Activated naive CD4-positive, alpha-beta T cell treated with anti-CD3 and anti-CD28 coated beads, Interleukin-2, amount 10 ng/mL, durations not matched to agents 7 days and 5 days (primary cell): ENCODE measurements around the gene PIK3AP1.
"Not testable (repeated sequence)": the region's sequence is repeated elsewhere in the genome, so short reads cannot be mapped to it uniquely, and the experiment has no call there.

Source experiments
- CTCF ChIA-PET: fragments of 350-600 bp; sonication (Branson Sonifier 250); formaldehyde crosslinking; loops from one replicate; lab custom pipeline; 2021; ENCODE audit warnings: antibody characterized with exemption; lab: Charles Lee
- DNase-seq: peaks from one replicate; pipeline ENCODE4 v3.0.0-alpha.2; 2020
- H3K27ac Mint-ChIP-seq: one replicate; pipeline ENCODE4 v1.8.0; 2021; ENCODE audit warnings: mild to moderate bottlenecking, moderate library complexity, mixed read lengths
- H3K27me3 Mint-ChIP-seq: one replicate; pipeline ENCODE4 v1.8.0; 2021; ENCODE audit warnings: mild to moderate bottlenecking, mixed read lengths
- H3K36me3 Mint-ChIP-seq: one replicate; pipeline ENCODE4 v1.8.0; 2021; ENCODE audit warnings: mixed read lengths
- H3K4me1 Mint-ChIP-seq: one replicate; pipeline ENCODE4 v1.8.0; 2021; ENCODE audit warnings: mixed read lengths
- H3K4me3 Mint-ChIP-seq: one replicate; pipeline ENCODE4 v1.8.0; 2021; ENCODE audit warnings: mild to moderate bottlenecking, moderate library complexity, mixed read lengths
- H3K9me3 Mint-ChIP-seq: one replicate; pipeline ENCODE4 v1.8.0; 2021; ENCODE audit warnings: mixed read lengths

Gene PIK3AP1

DNA sequence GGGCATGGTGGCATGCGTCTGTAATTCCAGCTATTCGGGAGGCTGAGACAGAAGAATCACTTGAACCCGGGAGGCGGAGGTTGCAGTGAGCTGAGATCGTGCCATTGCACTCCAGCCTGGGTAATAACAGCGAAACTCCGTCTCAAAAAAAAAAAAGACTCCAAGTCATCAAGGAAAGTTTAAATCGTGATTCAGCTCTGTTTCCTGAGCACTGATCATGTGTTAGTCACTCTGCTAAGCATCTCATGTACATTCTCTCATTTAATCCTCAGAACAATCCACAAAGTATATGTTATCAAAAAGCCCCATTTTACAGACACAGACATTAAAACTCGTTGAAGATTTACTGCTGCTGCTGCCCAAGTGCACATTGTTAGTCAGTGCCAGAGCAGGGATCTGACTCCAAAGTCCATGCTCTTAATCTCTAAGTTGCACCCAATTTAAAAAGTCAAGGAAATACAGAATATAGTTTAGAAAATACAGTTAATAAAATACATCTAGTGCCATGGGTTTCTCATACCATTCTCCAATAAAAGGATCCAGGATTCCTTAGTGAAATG, 6.2 kb downstream of the PIK3AP1 start:
- Mint-ChIP-seq H3K4me3 (no peak overlapping the region), H3K36me3 (no peaks in the 10 kb centered on the region), H3K27ac (no peak overlapping the region), H3K9me3 (no peaks in the 10 kb centered on the region), H3K4me1 (peaks cover 3% of the 10 kb centered on the region), H3K27me3 (peaks cover 14% of the 10 kb centered on the region)
- DNase-seq: no peak
- CTCF ChIA-PET: no interaction called here

DNA sequence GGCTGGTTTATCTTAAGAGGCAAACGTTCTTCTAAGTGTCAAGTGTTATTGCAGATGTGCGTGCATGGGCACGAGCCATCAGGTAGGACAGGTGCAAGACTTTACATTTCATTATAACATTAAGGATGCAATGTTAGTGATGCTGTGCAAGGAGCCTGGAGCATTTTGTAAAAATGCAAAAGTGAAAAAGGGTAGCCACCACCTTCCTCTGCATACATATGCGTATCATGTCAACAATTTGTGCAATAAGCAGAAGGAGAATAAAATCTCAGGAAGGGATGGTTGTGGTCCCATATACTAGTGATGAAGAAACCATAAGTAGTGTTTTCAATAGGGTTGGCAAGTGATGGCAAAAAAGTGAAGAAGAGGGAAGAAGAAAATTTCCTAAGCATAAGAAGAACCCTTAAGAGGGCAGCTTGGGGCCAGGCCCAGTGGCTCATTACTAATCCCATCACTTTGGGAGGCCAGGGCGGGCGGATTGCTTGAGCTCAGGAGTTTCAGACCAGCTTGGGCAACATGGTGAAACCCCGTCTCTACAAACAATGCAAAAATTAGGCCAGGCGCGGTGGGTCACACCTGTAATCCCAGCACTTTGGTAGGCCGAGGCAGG, 7.5 kb downstream of the PIK3AP1 start:
- CTCF ChIA-PET: no interaction called here
- peaks cover 6% of the 10 kb centered on the region for H3K27me3 Mint-ChIP-seq
- DNase-seq: no peak
- no peak overlapping the region for H3K27ac Mint-ChIP-seq
- no peaks in the 10 kb centered on the region for H3K9me3 Mint-ChIP-seq
- H3K4me3 Mint-ChIP-seq: no peak overlapping the region
- peaks cover 3% of the 10 kb centered on the region for H3K4me1 Mint-ChIP-seq
- H3K36me3 Mint-ChIP-seq: no peaks in the 10 kb centered on the region

DNA sequence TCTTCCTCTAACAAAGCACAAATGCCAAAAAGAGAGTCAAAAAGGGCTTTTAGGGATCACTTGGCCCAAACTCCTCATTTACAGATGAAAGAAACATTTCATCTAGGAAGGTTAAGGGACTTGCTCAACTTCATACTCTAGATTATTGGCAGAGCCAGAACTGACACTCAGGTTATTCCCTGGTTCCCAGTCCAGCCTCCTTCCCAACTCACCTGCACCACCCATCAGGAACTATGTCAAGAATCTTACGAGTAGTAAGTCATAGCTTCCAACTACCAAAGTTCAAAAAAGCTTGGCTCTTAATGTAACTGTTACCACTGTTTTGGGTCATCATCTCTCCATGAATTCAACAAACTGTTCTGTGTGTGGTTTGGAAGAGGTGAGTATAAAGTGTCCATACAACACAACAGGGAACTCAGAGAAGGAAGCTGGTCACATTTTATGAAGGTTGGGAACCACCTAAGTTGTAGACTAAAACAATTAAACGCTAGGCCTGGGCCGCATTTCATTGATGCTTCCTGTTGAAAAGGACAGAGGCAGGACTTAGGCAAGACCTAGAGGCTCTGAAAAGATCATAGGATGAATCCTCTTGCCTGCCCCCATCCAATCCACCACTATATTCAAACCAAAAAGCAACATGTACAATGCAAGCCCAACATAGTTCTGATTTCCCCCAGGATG, 9.1 kb downstream of the PIK3AP1 start:
- Mint-ChIP-seq H3K4me3 (no peak overlapping the region), H3K9me3 (no peaks in the 10 kb centered on the region), H3K4me1 (no peaks in the 10 kb centered on the region), H3K27ac (no peak overlapping the region), H3K36me3 (no peaks in the 10 kb centered on the region), H3K27me3 (peaks cover 6% of the 10 kb centered on the region)
- CTCF ChIA-PET: interaction anchor here (0.6 kb wide), 1 partner anchor 314 kb away, joined by 4 read pairs; no protein-coding TSS in a partner anchor
- DNase-seq: no peak

DNA sequence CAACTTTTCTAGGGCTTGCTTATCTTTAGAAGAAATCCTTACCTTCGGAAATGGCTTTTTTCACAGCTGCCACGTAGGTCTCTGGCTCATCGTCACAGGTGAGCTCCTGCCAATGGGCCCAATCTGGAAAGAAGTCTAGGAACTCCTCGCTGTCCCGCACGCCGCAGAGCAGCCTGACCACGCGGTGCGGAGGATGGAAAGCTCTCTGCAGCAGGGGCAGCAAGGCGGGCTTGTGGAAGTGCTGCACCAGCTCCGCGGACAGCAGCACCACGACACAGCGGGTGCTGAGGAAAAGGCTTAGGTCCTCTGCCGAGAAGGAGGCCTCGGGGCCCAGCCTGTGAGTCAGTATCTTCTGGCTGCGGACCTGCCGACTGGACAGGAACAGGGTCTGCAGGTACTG, 10.8 kb downstream of the PIK3AP1 start:
- Mint-ChIP-seq H3K27ac (no peak overlapping the region), H3K4me1 (no peaks in the 10 kb centered on the region), H3K36me3 (no peaks in the 10 kb centered on the region), H3K4me3 (no peak overlapping the region), H3K27me3 (peaks cover 6% of the 10 kb centered on the region), H3K9me3 (no peaks in the 10 kb centered on the region)
- CTCF ChIA-PET: no interaction called here
- no peak for DNase-seq

DNA sequence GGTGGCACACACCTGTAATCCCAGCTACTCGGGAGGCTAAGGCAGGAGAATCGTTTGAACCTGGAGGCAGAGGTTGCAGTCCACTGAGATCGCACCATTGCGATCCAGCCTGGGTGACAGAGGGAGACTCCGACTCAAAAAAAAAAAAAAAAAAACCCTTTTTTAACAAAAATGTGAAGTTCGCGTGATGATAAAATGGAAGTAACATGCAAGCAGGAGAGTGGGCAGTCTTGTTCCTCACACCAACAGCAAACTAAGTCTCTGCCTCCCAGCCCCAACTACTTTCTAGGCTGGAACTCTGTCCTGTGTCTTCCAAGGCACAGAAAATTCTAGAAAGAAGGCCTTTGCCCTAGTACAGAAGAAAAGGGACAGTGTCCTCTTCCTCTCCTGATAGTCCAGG, 11.3 kb downstream of the PIK3AP1 start:
- no peak overlapping the region for H3K27ac Mint-ChIP-seq
- no peak overlapping the region for H3K4me3 Mint-ChIP-seq
- H3K9me3 Mint-ChIP-seq: no peaks in the 10 kb centered on the region
- H3K36me3 Mint-ChIP-seq: no peaks in the 10 kb centered on the region
- H3K4me1 Mint-ChIP-seq: no peaks in the 10 kb centered on the region
- no peak for DNase-seq
- CTCF ChIA-PET: no interaction called here
- H3K27me3 Mint-ChIP-seq: peaks cover 6% of the 10 kb centered on the region

DNA sequence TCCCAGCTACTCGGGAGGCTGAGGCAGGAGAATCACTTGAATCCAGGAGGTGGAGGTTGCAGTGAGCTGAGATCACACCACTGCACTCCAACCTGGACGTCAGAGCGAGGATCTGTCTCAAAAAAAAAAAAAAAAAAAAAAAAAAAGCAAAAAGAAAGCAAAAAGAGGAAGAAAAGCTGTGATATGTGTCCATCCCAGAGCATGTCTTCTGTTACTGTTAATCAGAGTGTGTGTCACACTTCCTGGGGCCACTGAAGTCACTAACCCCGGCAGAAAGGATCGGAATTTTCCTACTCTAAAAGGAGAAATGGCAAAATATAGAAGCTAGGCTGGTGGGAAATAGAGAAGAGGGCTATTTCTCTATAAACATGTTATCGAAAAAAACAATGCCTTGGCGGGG, 11.9 kb downstream of the PIK3AP1 start:
- no peaks in the 10 kb centered on the region for H3K4me1 Mint-ChIP-seq
- H3K36me3 Mint-ChIP-seq: no peaks in the 10 kb centered on the region
- peaks cover 6% of the 10 kb centered on the region for H3K27me3 Mint-ChIP-seq
- DNase-seq: no peak
- CTCF ChIA-PET: no interaction called here
- no peak overlapping the region for H3K4me3 Mint-ChIP-seq
- no peak overlapping the region for H3K27ac Mint-ChIP-seq
- H3K9me3 Mint-ChIP-seq: no peaks in the 10 kb centered on the region

DNA sequence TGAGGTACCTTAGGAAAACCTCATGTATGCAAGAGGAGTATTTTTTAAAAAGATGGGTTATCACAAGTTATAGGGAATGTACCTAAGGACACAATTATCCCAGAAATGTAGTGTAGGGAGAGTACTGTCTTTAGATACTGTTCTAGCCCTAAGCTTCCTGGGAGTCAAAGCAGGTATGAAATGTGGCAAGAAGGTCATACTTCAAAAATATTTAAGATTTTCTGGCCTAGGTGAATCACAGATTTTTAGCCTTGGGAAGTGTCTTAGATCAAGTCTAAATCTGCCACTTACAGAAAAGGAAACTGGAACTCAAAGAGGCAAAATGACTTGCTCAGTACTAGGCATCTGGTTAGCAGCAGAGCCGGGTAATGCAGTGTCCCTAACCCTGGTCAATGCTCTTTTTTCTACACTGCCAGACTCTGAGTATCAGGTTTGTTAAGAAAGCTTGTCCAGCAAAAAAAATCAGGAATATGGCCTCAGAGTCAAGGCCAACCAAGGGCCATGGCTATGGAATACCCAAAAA, 13.9 kb downstream of the PIK3AP1 start:
- Mint-ChIP-seq H3K9me3 (no peaks in the 10 kb centered on the region), H3K4me1 (no peaks in the 10 kb centered on the region), H3K27me3 (peaks cover 6% of the 10 kb centered on the region), H3K4me3 (no peak overlapping the region), H3K36me3 (no peaks in the 10 kb centered on the region), H3K27ac (no peak overlapping the region)
- no peak for DNase-seq
- CTCF ChIA-PET: interaction anchor here (1.4 kb wide), 1 partner anchor 65 kb away, joined by 3 read pairs; no protein-coding TSS in a partner anchor

DNA sequence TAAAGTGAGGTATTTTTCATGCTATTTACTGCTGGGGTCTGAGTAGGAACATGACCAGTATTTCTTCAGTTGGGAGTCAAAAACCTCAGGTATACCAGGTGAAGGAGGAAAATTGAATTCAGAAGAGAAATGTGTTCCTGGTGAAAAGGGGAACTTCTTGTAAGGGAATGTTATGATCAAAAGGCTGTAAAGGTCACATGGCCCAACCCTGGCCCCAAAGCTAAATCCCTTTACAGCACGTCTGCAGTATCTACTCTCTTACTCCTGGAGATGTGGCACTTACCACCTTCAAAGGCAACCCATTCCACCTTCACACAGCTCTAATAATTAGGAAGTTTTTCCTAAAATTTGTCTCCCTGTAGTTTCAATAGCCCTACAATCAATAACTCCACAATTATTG, 15.2 kb downstream of the PIK3AP1 start:
- no peaks in the 10 kb centered on the region for H3K9me3 Mint-ChIP-seq
- peaks cover 12% of the 10 kb centered on the region for H3K27me3 Mint-ChIP-seq
- no peak for DNase-seq
- H3K36me3 Mint-ChIP-seq: no peaks in the 10 kb centered on the region
- H3K27ac Mint-ChIP-seq: no peak overlapping the region
- no peaks in the 10 kb centered on the region for H3K4me1 Mint-ChIP-seq
- CTCF ChIA-PET: interaction anchor here (0.7 kb wide), 1 partner anchor 23 kb away, joined by 3 read pairs; no protein-coding TSS in a partner anchor
- H3K4me3 Mint-ChIP-seq: no peak overlapping the region

DNA sequence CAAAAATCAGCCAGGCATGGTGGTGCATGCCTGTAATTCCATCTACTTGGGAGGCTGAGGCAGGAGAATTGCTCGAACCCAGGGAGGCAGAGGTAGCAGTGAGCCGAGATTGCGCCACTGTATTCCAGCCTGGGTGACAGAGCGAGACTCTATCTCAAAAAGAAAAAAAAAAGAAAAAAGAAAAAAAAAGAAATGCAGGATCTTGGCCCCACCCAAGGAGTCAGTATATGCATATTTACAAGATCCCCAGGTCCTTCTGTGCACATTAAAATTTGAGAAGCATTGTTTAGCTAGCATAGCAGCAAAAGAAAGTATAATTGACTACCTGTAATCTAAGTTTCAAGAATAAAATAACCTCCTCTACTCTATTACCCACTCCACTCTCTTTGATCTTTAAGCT, 15.8 kb downstream of the PIK3AP1 start:
- H3K4me1 Mint-ChIP-seq: no peaks in the 10 kb centered on the region
- no peak for DNase-seq
- peaks cover 9% of the 10 kb centered on the region for H3K27me3 Mint-ChIP-seq
- no peak overlapping the region for H3K27ac Mint-ChIP-seq
- CTCF ChIA-PET: interaction anchor here (0.7 kb wide), 1 partner anchor 23 kb away, joined by 3 read pairs; no protein-coding TSS in a partner anchor
- no peaks in the 10 kb centered on the region for H3K36me3 Mint-ChIP-seq
- H3K9me3 Mint-ChIP-seq: no peaks in the 10 kb centered on the region
- no peak overlapping the region for H3K4me3 Mint-ChIP-seq

DNA sequence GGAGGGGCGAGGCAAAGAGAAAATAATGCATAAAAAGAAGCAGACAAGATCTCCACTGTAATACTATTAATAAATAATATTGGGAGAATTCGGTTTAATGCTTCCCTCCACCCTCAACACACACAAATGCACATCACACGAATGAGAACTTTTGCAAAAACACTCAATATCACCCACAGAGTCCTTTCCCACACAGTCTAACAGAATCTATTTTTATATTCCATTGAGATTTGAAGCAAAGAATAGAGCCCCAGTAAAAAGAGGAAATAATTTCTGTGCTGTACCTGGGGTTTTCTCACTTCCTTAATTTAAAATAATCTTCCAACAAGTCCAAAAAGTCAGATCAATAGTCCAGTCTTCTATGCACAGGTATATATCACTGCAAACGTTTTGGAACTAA, 17.0 kb downstream of the PIK3AP1 start:
- Mint-ChIP-seq H3K4me3 (no peak overlapping the region), H3K4me1 (no peaks in the 10 kb centered on the region), H3K36me3 (no peaks in the 10 kb centered on the region), H3K27me3 (peaks cover 6% of the 10 kb centered on the region), H3K27ac (no peak overlapping the region), H3K9me3 (no peaks in the 10 kb centered on the region)
- CTCF ChIA-PET: no interaction called here
- no peak for DNase-seq

DNA sequence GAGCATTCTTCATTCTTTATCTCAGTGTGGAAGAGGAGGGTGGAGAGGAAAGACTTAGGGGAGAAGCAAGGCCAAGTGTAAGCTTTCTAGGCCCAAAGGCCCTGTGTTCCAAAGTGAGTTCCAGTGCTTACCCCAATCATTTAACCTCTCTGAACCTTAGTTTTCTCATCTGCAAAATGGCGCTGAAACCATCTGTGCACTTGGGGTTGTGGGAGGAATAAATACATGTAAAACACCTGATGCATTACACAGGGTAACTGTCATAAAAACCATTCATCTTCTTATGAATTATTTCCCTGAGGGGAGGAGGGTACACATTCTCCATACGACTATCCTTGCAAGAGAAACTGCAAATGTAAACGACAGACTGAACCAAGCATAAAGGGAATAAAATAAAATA, 19.0 kb downstream of the PIK3AP1 start:
- no peak for DNase-seq
- Mint-ChIP-seq H3K27me3 (peaks cover 6% of the 10 kb centered on the region), H3K4me1 (peaks cover 3% of the 10 kb centered on the region), H3K4me3 (no peak overlapping the region), H3K9me3 (no peaks in the 10 kb centered on the region), H3K36me3 (no peaks in the 10 kb centered on the region), H3K27ac (no peak overlapping the region)
- CTCF ChIA-PET: no interaction called here

DNA sequence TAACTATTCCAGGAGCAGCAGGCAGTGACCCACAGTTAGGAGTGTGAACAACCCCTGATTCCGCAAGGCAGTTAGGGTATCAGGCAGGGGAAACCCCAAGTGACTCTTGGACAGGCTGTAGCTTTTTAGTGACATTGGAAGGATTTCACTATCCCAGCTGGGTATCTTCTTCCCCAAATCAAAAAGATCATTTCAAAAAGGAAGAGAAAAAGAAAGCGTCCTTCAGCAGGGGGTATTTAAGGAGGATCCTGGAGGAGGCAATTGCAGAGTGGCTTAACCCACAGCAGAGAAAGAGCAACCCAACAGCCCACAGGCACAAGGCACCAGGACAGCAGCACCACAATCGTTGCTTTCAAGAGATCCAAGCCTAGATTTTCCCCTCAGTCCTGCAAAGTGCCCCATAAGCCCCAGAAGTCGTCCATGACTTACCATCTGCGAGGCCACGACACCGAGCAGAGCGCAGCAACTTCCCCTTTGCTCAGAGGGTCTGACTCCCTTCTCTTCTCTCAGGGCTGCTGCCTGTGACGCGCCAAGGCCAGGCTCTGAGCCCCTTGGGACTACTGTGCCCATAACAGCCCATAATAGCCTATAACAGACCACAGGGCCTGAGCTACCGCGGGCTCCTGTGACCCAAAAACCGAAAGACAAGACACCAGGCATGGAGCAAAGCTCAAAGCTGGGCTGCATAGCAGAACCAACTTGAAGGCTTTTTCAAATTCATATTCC, 19.8 kb downstream of the PIK3AP1 start:
- no peak for DNase-seq
- peaks cover 6% of the 10 kb centered on the region for H3K27me3 Mint-ChIP-seq
- H3K4me1 Mint-ChIP-seq: peaks cover 10% of the 10 kb centered on the region

DNA sequence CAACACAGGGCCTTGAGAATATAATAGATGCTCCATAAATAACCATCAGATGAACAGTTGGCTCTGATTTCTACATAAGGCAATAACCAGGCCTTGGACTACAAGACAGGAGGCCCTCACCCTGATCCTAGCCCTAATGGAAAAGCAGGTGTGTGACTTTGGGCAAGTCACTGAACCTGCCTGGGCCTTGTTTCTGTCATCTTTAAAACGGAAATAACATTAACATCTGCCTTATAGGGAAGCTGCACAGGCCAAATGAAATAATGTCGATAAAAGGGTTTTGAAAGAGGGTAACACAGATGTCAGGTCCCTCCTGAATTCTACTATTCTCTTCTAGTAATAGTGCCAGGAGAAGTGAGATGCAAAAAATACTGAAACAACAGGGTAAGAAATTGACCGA, 20.7 kb downstream of the PIK3AP1 start:
- Mint-ChIP-seq H3K9me3 (no peaks in the 10 kb centered on the region), H3K36me3 (no peaks in the 10 kb centered on the region), H3K27me3 (peaks cover 6% of the 10 kb centered on the region), H3K27ac (no peak overlapping the region), H3K4me1 (peaks cover 19% of the 10 kb centered on the region), H3K4me3 (no peak overlapping the region)
- CTCF ChIA-PET: no interaction called here
- no peak for DNase-seq

More for the DNA sequence above, 19.8 kb downstream of the PIK3AP1 start:
- H3K9me3 Mint-ChIP-seq: no peaks in the 10 kb centered on the region
- H3K27ac Mint-ChIP-seq: no peak overlapping the region
- CTCF ChIA-PET: no interaction called here
- H3K4me3 Mint-ChIP-seq: no peak overlapping the region
- no peaks in the 10 kb centered on the region for H3K36me3 Mint-ChIP-seq

DNA sequence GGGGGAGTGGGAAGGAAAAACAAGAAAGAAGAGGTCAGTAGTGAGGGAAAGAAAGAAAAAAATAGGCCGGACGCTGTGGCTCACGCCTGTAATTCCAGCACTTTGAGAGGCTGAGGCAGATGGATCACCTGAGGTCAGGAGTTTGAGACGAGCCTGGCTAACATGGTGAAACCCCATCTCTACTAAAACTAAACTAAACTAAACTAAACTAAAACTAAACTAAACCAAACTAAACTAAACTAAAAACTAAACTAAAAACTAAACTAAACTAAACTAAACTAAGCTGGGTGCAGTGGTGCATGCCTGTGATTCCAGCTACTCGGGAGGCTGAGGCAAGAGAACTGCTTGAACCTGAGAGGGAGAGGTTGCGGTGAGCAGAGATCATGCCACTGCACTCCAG, 22.0 kb downstream of the PIK3AP1 start:
- H3K4me3 Mint-ChIP-seq, DNase-seq, H3K36me3 Mint-ChIP-seq, H3K27ac Mint-ChIP-seq, CTCF ChIA-PET, H3K9me3 Mint-ChIP-seq, H3K27me3 Mint-ChIP-seq: not testable (repeated sequence)
- peaks cover 19% of the 10 kb centered on the region for H3K4me1 Mint-ChIP-seq
